Measurements from ENCODE around the gene IGSF3.
A peak's percentile ranks its signal among the peaks of the same experiment; 100 is the strongest.

Gene IGSF3

GRCh38 chr1:116667575-116668105 lies at the start of gene IGSF3:
TSS of gene IGSF3 (minus strand) at chr1:116667733. CDS start at chr1:116666326, 1,407 bp downstream.
- DNase-seq, result peak; percentile 82

GRCh38 chr1:116717318-116717717 lies 49.8 kb upstream of the IGSF3 start:
- peak; percentile 43 for DNase-seq

GRCh38 chr1:116716391-116716790 lies 48.9 kb upstream of the IGSF3 start:
- DNase-seq, result no peak

DNA sequence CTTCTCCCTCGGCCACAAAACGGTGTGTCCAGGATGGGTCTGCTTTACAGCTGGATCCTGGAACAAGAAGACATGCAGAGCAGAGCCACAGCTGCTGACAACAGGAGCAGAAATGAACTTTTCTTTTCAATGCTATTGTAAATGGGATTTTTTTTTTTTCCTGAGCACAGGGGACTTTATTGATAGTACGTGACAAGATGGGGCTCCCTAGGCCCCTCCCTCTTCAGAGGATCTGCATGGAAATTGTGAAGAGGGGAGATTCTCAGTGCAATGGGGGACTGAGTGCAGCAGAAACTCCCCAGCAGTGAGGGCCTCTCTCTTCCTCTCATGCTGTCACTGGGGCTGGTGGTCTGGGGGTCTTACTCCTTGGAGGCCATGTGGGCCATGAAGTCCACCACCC lies 45.9 kb upstream of the IGSF3 start:
- DNase-seq, result no peak

- no peak for DNase-seq
Measured at GRCh38 chr1:116712510-116712909, 45.0 kb upstream of the IGSF3 start.

GRCh38 chr1:116711263-116711840 lies 43.8 kb upstream of the IGSF3 start:
- DNase-seq, result peak; percentile 41

DNA sequence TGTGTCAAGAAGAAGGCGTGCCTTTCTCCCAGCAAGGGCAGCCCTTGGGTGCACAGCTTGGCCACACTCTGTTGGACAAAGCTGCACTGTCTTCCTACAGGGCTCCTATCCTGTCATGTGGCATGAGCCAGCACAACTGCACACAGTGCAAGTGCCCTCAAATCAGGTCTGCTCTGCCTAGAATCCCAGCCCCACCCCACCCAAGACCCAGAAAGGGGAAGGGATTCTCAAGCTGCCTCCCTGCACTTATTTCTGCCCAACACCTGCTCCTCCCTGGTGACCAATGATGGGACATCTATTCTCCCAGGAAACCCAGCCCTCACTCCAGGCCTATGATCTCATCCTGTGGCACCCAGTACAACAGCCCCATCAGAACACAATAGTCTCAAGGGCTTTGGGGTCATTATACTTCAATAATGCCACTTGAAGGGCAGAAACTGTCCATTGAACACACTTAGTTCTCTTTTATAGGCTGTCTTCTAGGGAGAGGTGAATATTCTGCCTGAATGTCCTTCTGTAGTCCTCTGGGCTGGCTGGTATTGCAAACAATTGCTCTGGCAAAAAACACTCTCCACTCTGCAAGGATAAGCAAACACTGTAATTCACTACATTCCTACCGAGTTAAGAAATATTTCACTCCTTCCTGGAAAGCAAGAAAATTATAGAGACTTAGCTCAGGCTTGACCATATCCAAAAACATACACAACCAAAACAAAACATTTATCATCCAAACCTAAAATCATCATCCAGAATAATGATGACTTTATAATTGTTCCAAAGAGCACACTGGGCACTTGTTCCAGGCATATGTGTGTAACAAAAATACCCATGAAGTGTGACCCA lies 43.1 kb upstream of the IGSF3 start:
- peak; percentile 84 for DNase-seq

- DNase-seq, result no peak
Measured at GRCh38 chr1:116709666-116710167, 42.2 kb upstream of the IGSF3 start.

DNA sequence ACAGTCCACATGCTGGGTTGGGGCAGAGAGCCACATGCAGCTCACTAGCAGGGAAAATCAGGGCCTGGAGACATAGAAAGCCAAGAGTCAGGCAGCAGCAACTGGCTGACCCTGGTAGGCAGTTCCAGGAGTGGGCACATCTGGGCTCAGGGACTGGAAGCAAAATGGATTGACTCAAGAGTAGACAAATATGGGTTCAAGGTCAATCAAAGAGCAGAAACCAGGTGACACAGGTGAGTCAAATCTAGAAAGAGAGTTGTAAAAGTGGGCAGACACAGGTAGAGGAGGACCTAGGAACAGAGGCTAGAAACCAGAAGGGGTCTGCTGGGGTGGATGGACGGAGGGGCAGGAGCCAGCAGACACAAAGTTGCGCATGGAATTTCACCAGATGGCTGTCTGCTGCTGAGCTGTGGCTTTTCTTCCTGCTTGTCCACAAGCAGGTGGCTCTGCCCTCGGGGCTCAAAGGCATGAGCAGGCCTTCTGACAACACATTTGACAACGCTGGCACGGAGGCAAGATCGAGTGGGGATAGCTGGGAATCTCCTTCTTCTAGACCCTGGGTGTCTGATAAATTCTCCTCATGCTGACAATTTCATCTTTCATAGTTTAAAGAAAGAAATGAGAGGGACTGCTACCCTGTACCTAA lies 40.8 kb upstream of the IGSF3 start:
- no peak for DNase-seq

DNA sequence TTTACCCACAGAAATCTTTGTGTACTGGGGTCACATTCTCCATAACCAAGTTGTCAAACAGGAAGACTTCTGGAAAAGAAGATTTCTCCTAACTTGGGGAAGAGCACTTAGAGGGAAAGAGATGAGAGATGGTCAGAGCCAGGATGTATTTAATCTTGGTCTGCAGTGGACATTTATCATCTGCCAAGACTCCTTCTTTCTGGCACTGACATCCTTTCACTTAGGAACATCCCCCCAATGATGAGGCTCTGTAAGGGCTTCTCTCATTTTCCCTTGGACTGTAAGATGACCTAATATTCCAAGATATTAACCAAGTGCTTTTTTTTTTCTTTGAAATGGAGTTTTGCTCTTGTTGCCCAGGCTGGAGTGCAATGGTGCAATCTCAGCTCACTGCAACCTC lies 39.3 kb upstream of the IGSF3 start:
- DNase-seq, result no peak

GRCh38 chr1:116706123-116706522 lies 38.6 kb upstream of the IGSF3 start:
- DNase-seq, result no peak

DNA sequence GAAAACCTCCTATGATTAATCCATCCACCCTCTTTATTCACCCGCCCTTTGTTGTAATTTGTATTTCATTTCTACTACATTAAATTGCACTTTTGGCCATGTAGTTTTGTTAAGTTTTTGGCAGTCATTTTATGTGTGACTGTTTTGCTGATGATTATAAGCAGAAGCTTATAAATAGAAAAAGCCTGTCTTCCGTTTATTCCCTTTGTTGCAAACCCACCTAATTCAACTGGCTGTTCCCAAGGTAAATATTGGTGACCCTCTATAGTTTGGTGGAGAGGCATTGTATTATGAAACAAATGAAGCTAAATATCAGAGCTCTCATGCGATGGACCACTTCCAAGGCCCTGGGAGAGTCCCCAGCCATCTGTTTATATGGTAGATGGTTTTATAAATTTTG lies 36.7 kb upstream of the IGSF3 start:
- no peak for DNase-seq

GRCh38 chr1:116699605-116700004 lies 32.1 kb upstream of the IGSF3 start:
- no peak for DNase-seq

DNA sequence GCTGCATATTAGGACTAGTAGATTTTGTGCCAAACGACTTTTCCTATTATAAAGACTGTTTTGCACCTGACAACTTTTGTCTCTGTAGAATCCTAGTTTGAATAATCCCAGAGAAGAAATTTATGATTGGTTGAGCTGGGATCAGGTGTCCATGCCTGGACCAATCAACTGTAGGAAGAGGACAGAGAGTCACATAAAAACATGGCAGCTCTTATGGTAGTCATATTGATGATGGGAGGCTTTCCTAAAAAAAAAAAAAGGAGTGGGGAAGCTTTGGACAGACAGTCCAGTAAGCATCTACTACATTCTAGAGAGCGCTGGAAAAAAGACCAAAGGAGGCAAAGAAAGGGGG lies 30.7 kb upstream of the IGSF3 start:
- DNase-seq, result no peak

DNA sequence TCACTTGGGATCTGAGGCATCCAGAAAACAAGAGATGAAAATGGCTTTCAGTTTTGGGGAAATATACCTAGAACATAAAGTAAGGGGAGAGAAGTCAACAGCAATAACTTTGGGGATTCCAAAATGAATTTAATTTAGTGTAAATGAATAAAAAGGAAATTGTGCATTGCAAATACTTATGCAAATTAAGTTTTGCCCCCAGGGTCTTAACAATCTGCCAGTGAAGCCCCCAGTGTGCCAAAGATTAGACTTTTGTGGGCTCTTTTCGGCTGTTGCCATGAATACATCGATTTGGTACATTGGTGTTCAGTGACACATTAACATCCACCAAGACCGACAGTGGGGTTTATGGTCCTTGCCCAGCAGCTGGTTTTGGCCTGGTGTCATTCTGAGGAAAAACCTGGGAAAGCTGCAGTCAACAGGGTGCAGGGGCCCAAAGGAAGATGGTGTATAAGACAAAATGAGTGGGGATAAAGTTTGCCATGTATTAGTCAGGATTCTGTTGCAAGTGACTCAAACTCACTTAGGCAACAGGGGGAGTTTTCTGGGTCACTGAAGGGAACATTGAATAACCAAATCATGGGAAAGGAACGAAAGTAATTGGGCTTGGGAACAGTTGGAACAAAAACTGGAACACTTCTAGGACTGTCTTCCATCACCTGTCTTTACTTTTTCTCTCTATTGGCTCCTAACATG lies 30.2 kb upstream of the IGSF3 start:
- DNase-seq, result no peak

DNA sequence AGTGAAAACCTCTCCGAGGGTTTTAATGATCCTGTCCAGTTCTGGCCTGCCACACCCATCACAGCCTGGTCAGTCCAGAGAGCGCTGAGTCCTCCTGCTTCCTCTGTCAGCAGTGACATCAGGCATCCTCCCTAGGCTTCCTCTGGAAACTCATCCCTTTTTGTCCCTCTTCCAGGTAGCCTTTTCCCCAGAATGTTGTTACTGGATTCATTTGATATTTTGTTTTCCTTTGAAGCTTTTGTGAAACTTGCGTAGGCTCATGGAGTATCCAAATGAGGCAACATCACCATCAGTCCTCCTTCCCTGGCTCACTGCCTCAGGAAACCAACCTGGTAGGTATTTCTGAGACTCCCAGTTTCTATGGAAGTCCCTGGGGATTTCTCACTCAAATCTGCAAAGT lies 27.0 kb upstream of the IGSF3 start:
- no peak for DNase-seq

GRCh38 chr1:116693759-116694480 lies 26.4 kb upstream of the IGSF3 start:
- no peak for DNase-seq

DNA sequence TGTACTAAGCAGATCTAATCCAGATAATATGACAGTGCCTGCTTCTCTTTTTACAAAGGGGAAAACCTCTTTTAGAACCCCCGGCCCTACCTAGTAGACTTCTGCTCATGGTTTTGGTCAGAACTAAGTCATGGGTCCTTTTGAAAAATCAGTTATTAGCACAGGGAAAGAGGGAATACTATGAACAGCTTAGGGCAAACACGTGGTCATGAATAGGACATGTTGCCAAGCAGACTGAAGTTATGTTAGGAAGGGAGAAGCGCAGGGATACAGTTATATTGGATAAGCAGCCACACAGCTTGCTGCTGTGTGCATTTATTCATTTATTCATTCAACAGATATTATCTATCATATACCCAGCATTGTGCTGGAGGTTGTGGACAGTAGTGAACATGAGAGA lies 25.3 kb upstream of the IGSF3 start:
- DNase-seq, result no peak

- DNase-seq, result no peak
Measured at GRCh38 chr1:116690849-116691406, 23.4 kb upstream of the IGSF3 start.

- no peak for DNase-seq
Measured at GRCh38 chr1:116690396-116690848, 22.9 kb upstream of the IGSF3 start.

DNA sequence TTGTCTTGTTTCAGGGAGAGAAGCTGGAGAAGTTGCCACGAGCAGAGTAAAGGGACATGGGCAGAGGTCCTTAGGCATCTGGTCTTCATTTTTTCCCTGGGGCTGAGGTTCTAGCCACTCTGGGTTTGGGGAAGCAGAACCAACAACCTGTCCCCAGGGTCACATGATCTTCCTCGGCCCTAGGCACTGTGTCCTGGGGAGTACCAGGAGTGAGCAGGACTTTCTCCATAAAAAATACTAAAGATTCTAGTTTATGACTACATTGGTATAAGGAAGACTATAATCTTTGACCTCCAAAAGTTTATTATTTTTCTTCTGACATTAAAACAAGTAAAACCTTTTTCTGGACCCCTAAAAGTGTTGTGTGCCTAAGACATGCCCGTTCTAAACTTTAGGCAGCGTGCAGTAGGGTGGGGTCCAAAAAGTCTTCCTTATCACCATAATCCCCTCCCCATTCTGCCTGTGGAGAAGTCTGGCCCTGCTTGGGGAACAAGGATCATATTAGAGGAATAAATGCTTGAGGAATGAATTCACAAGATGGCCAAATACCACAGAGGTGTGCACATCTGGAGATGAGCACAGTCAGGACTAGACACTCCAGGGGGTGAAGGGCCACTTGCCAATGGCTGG lies 19.3 kb upstream of the IGSF3 start:
- DNase-seq, result no peak

Measured in NCI-H774 (cell line).